ENCODE results near the gene SPNS3.

GRCh38 chr17:4490109-4490591 lies 56.4 kb downstream of the SPNS3 start:
- TF ChIP-seq CTCF (IDR thresholded peaks at IDR 0.05) = no peak
- TF ChIP-seq POLR2A (IDR thresholded peaks at IDR 0.05) = no peak

All from lower leg skin (tissue), 3 donors.